GM12872 (cell line): ENCODE data around the gene TOP1.

Source experiments
- TF ChIP-seq, protein P1 (sequence below): IDR thresholded peaks from 3 replicates; pipeline ENCODE4 v1.5.1; 2011; ENCODE audit warnings: low read depth, mild to moderate bottlenecking, low read length, moderate library complexity; ENCODE audit not compliant: insufficient read depth

TOP1 gene

DNA sequence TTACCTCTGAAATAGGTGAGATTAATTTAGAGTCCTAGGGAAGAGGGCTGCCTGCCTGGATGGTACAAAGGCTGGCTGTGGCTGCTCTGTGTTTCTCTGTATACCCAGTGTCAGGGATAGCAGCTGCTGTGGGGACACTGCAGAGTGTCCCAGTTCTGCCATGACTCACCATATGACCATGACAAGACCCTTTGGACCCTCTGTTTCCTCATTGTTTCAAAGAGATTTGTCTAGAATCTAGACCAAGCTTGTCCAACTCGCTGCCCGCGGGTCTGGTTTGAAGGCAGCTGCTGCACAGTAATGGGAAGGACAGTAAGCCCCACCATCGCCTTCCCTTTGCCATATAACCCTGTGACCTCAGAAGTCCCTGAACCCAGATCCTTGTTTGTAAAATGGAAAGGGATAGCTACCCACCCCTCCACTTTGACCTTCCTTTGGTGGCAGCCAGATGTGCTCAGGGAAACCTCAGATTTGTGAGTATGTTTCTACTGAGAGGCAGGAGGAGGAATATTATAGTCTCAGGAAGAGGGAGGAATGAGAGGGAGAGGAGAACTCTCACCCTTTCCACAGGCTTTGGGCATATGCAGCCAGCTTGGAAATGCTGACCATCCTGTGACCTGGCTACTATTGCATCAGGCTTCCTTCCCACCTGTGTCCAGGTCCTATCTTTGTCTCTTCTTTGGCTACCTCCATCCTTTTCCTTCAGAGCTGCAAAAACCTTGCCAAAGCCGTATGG is 122.7 kb downstream of the TOP1 start:
- TF ChIP-seq, protein P1, sequence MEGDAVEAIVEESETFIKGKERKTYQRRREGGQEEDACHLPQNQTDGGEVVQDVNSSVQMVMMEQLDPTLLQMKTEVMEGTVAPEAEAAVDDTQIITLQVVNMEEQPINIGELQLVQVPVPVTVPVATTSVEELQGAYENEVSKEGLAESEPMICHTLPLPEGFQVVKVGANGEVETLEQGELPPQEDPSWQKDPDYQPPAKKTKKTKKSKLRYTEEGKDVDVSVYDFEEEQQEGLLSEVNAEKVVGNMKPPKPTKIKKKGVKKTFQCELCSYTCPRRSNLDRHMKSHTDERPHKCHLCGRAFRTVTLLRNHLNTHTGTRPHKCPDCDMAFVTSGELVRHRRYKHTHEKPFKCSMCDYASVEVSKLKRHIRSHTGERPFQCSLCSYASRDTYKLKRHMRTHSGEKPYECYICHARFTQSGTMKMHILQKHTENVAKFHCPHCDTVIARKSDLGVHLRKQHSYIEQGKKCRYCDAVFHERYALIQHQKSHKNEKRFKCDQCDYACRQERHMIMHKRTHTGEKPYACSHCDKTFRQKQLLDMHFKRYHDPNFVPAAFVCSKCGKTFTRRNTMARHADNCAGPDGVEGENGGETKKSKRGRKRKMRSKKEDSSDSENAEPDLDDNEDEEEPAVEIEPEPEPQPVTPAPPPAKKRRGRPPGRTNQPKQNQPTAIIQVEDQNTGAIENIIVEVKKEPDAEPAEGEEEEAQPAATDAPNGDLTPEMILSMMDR, result no peak

DNA sequence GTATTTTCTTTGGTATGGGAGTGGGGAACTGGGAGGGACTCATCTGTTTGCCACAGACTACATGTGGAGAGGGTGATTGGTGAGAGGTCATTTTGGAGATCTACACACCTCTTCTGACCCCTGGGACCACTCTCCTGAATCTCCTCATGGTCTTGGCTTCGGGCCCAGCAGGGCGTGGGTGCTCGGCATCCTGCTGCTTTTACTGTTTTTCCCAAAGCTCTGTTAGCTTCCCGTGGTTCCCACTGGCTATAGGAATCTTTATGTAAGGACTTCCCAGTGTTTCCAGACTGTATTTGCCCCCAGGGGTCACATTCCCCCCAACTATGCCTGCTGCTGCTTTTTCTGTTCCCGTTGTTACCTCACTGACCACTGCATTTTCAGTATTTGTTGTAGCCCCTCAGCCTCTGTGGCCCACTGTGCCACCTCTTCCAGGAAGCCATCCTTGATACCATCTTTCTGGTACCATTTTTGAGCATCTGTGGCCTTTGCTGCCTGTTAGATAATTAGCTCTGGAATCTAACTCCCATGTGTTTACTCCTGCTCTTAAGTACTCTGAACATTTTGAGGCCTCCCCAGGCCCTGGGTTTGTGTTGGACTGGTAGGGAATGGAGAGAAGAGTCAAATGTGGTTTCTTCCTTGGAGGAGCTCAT is 123.6 kb downstream of the TOP1 start:
- TF ChIP-seq, protein P1, result no peak

- TF ChIP-seq, protein P1, result no peak
Measured at GRCh38 chr20:41154436-41155176, 126.0 kb downstream of the TOP1 start.

- TF ChIP-seq, protein P1, result no peak
Measured at GRCh38 chr20:41155261-41155660, 126.6 kb downstream of the TOP1 start.

DNA sequence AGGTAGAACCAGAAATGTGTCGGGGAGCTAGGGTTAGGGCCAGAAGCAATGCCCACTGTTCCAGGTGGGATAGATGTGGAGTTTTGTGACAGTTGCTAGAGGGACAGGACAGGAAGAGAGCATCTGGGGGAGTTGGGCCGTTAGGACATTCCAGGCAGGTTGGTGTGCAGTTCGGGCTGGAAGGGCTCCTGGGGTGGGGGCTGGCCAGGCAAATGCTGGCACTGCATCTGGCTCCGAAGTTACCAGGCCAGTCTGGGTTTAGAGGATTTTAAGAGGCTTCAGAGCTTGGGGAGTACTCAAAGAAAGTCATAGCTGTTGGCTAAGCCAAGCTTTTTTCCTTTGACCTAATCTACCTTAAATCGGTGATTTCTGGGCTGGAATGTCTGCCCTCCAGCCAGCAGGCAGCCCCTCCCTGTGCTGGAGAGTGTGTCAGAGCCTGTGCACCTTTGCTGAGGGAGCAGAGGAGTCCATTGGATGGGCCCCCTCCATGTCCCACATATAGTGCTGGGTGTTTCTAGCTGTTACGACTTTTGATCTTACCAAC is 129.5 kb downstream of the TOP1 start:
- TF ChIP-seq, protein P1, result no peak

DNA sequence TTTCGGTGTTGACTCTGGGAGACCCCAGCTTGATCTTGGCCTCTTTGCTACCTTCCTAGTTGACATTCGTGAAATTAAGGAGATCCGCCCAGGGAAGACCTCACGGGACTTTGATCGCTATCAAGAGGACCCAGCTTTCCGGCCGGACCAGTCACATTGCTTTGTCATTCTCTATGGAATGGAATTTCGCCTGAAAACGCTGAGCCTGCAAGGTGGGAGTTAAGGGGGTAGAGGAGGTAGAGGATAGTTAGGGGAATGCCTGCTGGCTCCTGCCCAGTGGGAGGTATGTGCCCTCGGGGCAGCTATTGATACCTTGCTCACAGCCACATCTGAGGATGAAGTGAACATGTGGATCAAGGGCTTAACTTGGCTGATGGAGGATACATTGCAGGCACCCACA is 130.9 kb downstream of the TOP1 start:
- TF ChIP-seq, protein P1, result no peak

GRCh38 chr20:41160686-41161085 is 132.1 kb downstream of the TOP1 start:
- TF ChIP-seq, protein P1, result no peak
